GM12875 (cell line): ENCODE measurements around the gene SRC.

Source experiments
- H3K4me3 ChIP-seq: one replicate; pipeline ENCODE4 v1.5.1; 2011; ENCODE audit warnings: low read depth, low read length, control low read depth
- CTCF ChIP-seq: IDR thresholded peaks from 2 replicates; pipeline ENCODE4 v1.5.1; 2011; ENCODE audit warnings: low read depth, mild to moderate bottlenecking, control low read depth, inconsistent platforms, low read length, moderate library complexity, borderline replicate concordance; ENCODE audit not compliant: insufficient read depth

SRC gene

GRCh38 chr20:37435607-37436006 lies 89.7 kb downstream of the SRC start:
- no peak overlapping the region for H3K4me3 ChIP-seq
- TF ChIP-seq CTCF: no peak

GRCh38 chr20:37436527-37437186 lies 90.7 kb downstream of the SRC start:
- TF ChIP-seq CTCF: no peak

GRCh38 chr20:37437676-37438075 lies 91.7 kb downstream of the SRC start:
- H3K4me3 ChIP-seq: no peak overlapping the region
- no peak for TF ChIP-seq CTCF

More at GRCh38 chr20:37436527-37437186, 90.7 kb downstream of the SRC start:
- no peak overlapping the region for H3K4me3 ChIP-seq

GRCh38 chr20:37438464-37439222 lies 92.7 kb downstream of the SRC start:
- no peak for TF ChIP-seq CTCF
- no peak overlapping the region for H3K4me3 ChIP-seq

GRCh38 chr20:37439223-37439933 lies 93.4 kb downstream of the SRC start:
- no peak for TF ChIP-seq CTCF
- no peak overlapping the region for H3K4me3 ChIP-seq

GRCh38 chr20:37441023-37441422 lies 95.1 kb downstream of the SRC start:
- H3K4me3 ChIP-seq: no peak overlapping the region
- TF ChIP-seq CTCF: no peak
